HCT116 (cell line): Measurements from ENCODE around the gene HEPACAM.

ENCODE experiments used
- EZH2 ChIP-seq: fragments of 200-600 bp; sonication (generic); IDR thresholded peaks from 2 replicates; pipeline ENCODE4 v1.6.1; 2017; ENCODE audit warnings: antibody characterized with exemption, mixed run types
- EZH2phosphoT487 ChIP-seq: fragments of 200-600 bp; IDR thresholded peaks from 2 replicates; pipeline ENCODE4 v1.6.1; 2018; ENCODE audit warnings: antibody characterized with exemption, borderline replicate concordance
- MAX ChIP-seq: IDR thresholded peaks from 2 replicates; pipeline ENCODE4 v1.6.1; 2012
- POLR2A ChIP-seq: IDR thresholded peaks from 2 replicates; pipeline ENCODE4 v1.7.0; 2011; ENCODE audit warnings: borderline replicate concordance; ENCODE audit not compliant: insufficient read depth, insufficient read length; ENCODE audit errors: extremely low read depth
- POLR2AphosphoS5 ChIP-seq: IDR thresholded peaks from 2 replicates; pipeline ENCODE4 v1.6.1; 2011; ENCODE audit warnings: mild to moderate bottlenecking, low read depth, low read length, moderate library complexity
- SIN3A ChIP-seq: IDR thresholded peaks from 2 replicates; pipeline ENCODE4 v1.6.1; 2012; ENCODE audit warnings: low read depth

GRCh38 chr11:124869331-124869730, 66.5 kb downstream of the HEPACAM start:
- no peak for TF ChIP-seq EZH2
- no peak for TF ChIP-seq POLR2A
- TF ChIP-seq SIN3A: no peak
- TF ChIP-seq MAX: no peak
- no peak for TF ChIP-seq EZH2phosphoT487
- TF ChIP-seq POLR2AphosphoS5: no peak
